CD4-positive, alpha-beta T cell treated with Interleukin-15 for 4 hours (primary cell): ENCODE data around the gene CDK1.

Experiments used
- DNase-seq: peaks from one replicate; pipeline ENCODE4 v3.0.0-alpha.2; 2020; ENCODE audit warnings: low spot score

The CDK1 gene

DNA sequence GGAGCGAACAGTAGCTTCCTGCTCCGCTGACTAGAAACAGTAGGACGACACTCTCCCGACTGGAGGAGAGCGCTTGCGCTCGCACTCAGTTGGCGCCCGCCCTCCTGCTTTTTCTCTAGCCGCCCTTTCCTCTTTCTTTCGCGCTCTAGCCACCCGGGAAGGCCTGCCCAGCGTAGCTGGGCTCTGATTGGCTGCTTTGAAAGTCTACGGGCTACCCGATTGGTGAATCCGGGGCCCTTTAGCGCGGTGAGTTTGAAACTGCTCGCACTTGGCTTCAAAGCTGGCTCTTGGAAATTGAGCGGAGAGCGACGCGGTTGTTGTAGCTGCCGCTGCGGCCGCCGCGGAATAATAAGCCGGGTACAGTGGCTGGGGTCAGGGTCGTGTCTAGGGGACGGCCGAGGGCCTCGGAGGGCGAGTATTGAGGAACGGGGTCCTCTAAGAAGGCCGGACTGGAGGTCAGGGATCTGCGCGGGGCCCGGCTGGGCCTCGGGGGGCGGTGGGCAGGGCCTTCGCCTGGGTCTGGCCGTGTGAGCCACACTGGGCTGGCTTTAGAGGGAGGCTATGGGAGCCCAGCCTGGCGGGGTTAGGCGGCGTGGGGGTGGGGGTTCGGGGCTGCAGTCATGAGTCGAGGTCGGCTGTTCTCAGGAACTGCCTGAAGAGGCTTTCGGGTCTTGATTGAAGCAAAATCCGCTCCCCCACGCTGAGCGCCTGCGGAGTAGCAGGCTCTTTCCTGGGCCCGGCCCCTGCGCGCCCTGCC lies at the start of gene CDK1:
CDK1 (plus strand) TSS at position 265 of the 757 bp plus-strand sequence. CDS start 1,688 bp downstream, outside the sequence.
- peak; percentile 98 for DNase-seq

DNA sequence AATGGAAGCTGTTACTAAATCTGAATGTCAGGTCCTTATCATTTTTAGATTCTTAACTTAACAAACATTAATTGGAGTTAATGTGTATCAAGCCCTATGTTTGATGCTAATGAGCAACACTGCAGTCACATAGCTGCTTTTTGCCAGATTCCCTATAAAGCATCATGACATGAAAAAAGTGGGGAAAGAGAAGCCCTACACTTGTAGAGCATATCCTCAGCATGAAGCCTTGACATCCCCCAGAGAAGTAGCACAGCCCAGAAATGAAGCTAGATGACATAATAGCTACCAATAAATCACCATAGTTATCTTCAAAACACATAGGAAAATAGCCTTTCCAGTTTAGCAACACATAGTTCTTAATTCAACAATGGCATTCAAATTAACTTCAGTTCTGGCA lies 49.2 kb upstream of the CDK1 start:
- no peak for DNase-seq

DNA sequence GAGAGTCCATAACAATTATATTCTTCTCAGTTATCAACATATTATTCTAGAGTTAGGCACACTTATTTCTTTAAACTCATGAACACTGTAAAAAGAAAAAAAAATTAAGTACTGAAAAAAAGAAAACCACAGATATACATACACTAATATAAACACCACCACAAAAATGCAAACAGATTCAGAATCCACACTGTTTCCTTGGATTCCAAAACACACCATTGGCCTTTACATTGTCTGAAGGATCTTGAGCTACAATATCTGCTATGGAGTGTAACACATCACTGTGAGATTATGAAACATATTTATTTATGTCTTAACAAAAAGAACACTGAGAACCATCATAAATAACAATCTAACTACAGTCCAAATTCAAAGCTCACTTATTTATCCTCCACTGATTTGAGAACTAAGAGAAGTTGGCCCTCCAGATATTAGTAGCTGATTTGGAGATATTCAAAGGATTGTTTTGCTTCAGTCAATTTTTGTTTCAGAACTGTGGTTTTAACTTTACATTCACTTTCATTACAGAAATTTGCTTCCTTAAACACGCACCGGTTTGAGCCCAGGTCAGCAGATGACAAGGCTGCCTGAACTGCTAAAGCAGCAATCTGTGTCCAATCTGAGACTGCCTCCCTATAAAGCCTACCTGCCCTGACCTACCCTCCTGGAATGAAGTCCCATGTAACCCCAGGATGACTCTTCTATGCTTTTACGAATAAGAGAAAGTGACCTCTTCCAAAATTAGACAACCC lies 47.0 kb upstream of the CDK1 start:
- DNase-seq, result peak; percentile 46

DNA sequence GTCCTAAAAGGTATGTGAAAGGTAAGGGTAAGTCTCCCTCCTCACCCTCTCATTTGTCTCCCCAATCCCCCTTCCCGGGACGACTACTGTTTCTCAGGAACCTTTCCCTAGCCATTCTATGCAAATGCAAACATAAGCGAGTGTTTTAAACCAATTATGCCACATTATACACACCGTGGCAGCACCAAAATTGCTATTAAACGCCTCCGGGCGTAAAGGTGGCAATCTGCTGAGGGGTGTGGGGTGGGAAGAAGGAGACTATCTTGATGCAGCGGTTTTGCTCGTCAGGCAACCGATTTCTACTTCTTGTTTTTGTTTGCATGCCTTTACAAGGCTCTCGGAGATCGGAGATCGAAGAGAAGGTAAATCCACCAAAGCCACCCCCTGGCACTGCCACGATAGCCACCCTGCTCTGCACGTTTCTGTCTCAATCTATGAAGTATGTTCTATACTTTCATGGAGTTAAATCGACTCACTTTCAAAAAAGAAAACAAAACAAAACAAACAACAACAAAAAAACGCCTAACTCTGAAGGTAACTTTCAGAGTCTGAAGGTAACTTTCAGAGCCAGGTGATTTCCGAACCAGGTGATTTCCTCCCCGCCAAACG lies 46.0 kb upstream of the CDK1 start:
- peak; percentile 42 for DNase-seq

DNA sequence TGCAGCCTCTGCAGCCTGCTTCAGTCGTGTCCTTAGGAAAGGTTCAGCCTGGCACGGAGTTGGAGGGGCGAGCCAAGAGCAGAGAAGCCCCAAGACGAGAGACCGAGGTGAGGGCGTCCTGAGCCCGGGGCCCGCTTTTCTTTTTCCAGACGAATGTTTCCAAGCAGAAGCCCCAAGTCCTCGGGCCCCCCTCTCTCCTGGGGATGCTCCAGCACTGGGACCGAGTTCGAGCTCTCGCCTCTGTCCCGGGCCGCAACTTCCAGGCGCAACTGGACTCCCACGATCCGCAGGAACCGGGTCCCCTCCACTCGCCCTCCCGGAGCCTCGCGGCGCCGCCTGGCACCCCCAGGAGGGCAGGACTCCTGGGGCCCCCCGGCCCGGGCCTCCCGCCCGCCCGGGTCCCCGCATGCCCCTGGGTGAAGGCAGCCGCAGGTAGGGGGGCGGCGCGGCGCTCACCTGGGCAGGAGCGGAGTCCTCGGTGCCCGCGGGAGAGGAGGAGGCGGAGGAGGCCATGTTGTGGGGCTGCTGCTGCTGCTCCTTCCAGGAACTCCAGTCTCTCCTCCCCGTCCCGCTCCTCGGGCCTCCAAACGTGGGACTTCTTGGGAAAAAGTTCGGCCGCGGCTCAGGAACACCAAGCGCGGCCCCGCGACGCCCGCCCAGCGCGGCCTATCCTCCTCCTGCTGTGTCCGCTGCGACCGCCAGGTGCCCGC lies 45.3 kb upstream of the CDK1 start:
- peak; percentile 53 for DNase-seq

DNA sequence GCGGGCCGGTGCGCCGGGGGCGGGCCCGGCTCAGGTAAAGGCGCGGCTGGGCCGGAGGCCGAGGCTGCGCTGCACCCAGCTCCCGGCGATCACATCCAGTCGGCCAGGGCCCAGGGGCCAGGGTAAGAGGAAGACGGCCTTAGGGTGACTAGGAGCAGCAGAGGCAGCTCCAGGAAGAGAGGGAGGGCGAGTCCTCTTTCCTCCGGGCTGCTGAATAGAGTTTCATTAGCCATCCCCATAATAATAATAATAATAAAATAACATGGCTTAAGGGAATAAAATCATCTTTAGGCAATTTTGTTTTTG lies 44.8 kb upstream of the CDK1 start:
- no peak for DNase-seq

DNA sequence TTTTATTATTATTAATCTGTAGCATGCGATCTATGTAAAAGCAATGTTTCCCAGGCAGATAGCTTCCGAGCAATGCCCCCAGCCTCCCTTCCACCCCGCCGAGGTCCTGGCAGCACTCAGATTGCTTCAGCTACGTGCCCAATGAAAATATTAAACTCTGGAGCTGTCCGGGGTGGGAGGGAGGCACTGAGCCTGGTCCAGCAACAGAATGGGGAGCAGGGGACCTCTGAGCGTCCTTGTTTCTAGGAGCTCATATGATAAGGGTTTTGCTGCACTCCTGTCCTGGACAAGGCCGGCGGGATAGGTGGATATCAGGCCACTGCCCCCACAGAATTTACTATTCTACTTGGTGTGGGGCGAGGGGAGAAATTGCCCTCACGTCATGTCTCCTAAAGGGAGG lies 44.5 kb upstream of the CDK1 start:
- DNase-seq, result no peak

DNA sequence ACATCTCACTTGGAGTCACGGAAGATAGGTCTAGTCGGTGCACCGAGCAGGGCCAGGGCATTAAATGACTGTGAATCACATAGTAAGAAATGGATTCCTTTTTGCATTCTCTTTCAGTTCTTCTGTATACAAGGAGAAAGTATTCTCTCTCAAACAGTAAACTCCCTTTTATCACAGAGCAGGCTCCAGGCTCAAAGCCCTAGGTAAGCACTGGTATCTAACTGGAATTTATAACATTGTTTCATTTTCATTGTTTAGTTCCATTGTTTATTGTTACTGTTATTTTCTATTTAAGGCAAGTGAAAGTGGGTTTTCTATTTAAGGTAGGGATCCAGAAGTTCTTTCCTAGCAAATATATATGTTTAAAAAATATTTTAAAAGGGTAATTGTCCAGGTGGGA lies 44.1 kb upstream of the CDK1 start:
- no peak for DNase-seq

DNA sequence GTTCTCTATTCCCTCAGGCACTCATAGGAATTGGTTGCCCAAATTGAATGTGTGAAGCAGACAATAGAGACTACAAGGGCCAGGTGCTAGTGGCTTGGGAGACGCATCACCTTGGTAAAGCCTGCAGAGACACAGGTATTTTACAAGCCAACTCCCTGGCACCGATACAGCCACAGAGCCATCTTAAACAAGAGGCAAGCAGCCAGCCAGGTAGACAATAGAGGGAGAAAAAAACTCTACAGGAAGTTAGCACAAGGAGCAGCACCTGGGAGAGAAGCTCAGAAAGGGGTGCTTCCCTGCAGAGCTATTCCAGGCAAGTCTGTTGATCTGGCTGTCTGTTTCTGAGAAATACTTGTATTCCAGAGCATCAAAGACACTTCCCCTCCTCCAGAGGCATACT lies 43.0 kb upstream of the CDK1 start:
- DNase-seq, result no peak

DNA sequence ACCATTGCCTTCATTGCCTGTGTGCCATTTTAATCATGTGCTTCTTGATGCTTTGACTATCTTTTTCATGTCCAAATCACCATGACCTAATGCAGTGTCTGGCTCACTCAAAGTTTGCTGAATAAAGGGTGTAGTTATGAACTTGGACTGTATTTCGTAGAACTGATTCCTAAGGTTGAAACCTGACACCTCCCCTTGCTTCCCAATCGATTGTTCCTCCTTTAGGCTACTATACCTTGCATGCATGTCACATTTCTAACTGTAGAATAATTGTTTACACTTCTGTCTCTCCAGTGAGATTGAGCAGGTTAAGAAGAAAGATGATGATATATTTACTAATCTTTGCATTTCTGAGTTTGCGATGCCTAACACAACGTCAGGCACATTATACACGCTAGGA lies 41.0 kb upstream of the CDK1 start:
- no peak for DNase-seq

DNA sequence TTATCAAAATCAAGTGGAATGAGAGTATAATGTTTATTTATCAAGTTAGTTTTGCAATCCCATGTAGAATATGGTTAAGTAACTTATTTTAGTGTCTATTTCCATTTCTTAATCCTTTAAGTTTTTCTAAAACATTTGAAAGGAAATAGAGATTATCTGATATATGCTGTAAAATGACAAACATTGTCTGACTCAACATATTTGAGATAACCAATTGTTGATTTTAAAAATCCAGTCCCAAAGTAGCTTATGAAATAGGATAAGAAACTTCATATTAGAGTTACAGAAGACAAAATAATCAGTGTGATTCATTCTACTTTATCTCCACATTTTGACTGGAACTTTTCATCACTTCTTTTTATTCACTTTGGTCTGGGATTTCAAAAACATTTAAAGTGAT lies 38.7 kb upstream of the CDK1 start:
- no peak for DNase-seq

DNA sequence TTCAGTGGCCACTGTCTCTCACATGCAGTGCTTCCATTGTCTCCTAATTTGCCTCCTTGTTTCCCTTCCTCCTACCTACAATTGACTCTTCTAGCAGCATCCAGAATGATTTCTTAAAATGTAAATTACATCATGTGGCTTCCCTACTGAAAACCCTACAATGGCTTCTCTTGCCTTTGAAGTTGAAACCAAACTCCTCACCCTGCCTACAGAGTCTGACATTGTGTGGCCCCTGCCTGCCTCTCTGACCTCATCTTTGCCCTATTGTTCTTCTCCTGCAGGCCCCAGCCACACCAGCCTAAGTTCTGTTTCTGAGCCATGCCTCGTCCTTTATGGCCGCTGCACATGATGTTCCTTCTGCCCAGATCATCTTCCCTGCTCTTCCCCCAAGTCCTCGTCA lies 35.8 kb upstream of the CDK1 start:
- no peak for DNase-seq

DNA sequence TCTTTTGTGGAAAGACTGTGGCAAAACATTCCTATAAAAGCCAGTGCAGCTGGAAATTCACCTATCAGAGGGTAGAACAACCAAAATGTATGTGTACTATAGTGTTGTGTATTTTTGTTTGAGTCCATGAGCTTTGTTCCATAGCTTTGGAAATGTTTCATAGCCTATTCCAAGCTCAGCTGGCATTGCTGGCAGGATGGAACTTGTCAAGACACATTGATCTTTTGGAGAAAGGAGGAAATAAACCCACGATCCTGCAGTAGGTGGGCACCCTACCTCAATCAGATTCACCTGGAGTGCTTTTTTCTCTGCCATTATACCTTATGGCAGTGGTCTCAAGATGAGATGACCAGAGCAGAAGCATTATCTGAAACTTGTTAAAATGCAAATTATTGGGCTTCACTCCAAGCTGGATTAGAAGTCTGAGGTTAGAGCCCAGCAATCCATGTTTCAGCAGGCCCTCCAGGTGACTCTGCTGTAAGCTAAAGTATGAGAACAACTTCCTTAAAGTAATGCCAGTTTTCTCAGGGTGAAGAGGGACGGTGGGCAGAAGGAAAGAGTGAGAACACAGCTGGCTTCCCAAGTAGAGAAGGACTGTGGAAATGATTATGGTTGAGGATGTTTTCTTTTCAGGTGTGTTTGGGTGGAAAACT lies 30.3 kb upstream of the CDK1 start:
- no peak for DNase-seq

DNA sequence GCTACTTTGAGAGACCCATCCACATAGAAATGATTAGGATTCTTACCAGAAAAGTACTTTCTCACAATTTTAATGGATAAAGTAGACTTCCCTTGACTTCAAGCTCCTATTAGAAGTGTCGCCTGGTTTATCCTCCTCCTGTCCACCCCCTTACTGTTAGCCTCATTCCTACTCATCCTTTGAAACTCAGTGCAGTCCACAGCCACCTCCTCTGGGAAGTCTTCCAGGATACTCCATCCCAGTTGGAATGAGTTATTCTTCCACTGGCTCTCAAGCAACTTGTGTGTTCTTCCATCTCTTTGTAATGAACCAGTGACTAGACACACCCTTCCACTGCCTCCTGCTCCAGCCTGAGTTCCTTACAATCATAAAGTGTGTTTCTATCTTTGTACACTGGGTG lies 25.1 kb upstream of the CDK1 start:
- no peak for DNase-seq

DNA sequence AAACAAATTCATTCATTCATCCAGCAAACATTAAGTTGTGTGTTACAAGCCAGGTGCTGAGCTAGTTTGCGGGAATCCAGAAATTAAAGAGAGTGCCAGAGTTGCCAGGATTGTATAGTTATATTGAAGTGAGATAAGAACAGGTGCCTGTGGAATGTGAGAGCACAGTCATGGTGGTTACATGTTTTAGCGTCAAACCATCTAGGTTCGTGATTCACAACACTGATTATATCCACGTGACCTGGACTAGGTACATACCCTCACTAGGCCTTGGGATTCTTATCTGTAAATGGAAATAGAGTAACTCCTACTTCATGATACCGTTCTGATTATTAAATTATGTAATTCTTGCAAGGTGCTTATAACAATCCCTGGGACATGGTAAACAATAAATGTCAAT lies 24.5 kb upstream of the CDK1 start:
- DNase-seq, result no peak

DNA sequence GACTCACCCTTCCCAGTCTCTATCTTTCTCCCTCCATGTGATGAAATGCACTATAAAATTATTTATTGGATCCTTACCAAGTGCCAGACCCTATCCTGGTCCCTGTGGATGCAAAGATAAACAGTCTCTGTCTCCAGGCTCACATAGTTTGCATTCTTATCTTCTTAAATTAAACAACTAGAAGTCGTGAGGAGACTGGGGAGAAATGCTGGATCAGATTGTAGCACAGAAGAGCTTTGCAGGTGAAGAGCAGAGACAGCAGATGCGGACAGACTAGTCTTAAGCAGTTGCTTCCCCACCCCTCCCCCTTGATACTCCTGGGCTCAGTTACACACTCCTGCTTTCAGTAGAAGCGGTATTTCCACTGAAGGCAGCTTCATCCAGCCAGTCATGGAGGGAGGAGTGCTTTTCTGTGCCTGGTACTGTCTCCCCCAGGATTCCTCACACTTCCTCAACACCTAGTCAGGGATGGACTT lies 20.8 kb upstream of the CDK1 start:
- no peak for DNase-seq

DNA sequence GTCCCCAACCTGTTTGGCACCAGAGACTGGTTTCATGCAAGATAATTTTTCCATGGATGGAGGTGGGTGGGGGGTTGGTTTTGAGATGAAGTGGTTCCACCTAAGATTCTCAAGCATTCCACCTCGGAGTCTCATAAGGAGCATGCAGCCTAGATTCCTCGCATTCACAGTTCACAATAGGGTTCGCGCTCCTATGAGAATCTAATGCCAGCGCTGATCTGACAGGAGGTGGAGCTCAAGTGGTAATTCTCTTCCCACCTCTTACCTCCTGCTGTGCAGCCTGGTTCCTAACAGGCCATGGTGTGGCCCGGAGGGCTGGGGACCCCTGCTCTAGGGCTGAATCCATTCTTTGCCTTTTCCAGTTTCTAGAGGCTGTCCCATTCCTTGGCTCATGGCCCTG lies 19.1 kb upstream of the CDK1 start:
- no peak for DNase-seq

DNA sequence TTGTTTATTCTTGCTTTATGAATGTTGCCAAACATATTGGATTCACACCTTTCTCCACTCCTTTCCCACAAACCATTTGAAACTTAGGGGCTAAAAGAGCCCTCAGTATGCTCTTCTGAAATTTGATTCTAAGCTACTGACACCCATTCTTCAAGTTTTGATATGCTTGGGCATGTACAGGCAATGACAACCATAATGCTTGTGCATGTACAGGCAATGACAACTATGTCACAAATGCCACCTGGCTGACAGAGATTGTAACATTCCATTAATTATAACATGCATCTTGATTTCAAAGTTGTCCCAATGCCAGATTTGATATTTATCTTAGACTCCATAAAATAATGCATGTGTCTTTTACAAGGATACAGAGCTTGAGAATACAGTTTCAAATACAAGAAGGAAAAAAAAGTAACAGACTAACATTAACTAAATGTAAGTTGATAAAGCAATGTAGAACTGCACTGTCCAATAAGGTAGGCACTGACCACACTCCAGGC lies 17.5 kb upstream of the CDK1 start:
- no peak for DNase-seq

DNA sequence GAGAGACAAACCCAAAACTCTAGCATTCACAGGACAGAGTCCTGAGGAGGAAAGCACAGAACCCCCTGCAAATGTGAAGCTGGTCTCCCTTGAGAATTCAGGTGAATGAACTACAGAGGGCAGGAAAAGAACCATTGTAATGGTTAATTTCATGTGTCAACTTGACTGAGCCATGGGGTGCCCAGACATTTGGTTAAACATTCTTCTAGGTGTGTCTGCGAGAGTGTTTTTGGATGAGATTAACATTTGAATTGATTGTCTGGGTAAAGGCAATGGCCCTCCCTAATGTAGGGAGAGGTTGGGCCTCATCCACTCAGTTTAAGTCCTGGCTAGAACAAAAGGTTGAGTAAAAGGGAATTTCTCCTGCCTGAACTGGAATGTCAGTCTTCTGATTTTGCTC lies 15.7 kb upstream of the CDK1 start:
- DNase-seq, result no peak

DNA sequence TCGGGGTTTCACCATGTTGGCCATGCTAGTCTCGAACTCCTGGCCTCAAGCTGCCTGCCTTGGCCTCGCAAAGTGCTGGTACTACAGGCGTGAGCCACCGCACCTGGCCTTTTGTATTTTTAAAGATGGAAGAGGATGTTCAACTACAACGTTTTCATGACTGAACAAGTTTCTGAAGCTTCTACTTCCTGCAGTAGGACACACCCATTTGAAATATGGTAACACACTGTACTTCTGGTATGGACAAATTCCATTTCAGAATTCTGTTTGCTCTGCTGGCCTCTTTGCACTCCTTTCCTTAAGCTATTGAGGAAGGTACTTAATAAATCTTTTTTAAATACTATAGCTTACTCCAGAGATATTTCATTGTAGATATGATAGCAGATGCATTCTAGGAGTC lies 10.9 kb upstream of the CDK1 start:
- no peak for DNase-seq

DNA sequence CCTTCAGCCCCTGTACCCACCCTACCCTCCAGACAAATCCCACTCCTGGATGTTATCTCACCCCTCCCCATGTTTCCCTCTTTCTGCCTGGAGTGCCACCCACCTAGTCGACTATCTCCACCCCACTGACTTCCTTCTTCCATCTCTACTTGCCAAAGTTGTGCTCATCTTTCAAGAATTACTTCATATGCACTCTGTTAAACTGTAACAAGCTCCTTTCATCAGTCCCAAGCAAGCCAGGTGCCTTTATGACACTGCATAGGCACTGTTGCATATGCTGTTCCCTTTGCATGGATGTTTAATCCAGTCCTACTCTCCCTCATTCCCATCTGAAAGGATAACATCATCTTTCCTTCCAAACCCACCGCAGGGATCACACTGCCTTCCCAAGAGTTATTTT lies 8.9 kb upstream of the CDK1 start:
- no peak for DNase-seq

DNA sequence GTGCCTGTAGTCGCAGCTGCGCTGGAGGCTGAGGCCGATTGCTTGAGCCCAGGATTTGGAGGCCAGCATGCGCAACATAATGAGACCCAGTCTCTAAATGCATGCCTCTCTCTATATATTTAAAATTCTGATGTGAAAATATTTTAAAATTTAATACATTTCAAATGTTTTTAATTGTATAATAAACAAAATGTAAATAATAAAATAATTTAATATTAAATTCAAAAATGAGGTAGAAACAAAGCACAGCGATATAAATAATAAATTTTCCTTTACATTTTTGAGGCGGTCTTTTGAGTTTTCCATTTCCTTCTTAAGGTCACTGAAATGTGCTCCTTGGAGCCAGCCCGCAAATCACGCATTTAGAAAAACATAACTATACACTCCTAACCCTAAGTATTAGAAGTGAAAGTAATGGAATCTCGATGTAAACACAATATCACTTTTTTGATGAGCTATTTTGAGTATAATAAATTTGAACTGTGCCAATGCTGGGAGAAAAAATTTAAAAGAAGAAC lies 523 bp upstream of the CDK1 start:
- DNase-seq, result no peak
